Midbrain (tissue), 1 donor: ENCODE data around the gene NXF1.
"Not testable (repeated sequence)": the region's sequence is repeated elsewhere in the genome, so short reads cannot be mapped to it uniquely, and the experiment has no call there.

ENCODE experiments used
- DNase-seq: peaks from one replicate; lab custom pipeline; 2025; lab: John Stamatoyannopoulos, UW

NXF1 gene

DNA sequence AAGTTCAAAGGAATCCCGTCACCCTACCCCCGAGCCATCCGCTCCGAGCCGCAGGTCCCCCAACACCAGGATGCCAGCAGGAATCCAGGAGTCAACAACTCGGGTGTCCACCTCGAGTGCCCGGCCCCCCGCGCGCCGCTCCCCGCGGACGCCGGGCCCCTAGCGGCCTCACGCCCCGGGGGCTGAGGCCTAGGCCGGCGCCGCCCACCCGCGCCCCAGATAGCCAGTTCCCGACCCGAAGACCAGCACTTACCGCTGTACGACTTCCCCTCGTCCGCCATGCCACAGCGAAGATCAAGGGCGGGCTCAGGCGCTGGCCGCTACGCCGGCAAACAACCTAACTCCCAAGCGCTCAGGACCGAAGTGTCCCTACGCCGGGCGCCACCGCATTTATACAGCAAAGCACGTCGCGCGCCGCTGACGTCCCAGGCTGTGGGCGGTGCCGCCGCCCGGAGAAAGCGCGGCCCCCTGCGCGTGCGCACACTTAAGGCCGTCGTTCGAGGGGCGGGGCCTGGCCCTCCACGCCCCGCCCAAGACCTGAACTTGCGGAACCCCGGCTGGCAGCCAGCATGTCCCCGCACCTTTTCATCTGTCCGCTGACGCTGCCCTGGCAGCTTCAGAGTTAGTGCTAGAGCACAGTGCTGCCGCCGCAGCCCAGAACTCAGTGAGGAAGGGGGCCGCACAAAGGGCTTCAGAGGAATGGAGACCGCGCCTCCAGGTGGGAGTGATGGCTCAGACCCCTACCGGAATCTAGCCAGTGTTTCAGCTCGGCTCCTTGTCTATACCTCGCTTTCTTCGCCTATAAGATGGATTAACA, at the start of gene NXF1:
NXF1 (minus strand) TSS at position 365 of the 817 bp plus-strand sequence; CDS start at position 281, 84 bp downstream.
- peak; percentile 98 for DNase-seq

DNA sequence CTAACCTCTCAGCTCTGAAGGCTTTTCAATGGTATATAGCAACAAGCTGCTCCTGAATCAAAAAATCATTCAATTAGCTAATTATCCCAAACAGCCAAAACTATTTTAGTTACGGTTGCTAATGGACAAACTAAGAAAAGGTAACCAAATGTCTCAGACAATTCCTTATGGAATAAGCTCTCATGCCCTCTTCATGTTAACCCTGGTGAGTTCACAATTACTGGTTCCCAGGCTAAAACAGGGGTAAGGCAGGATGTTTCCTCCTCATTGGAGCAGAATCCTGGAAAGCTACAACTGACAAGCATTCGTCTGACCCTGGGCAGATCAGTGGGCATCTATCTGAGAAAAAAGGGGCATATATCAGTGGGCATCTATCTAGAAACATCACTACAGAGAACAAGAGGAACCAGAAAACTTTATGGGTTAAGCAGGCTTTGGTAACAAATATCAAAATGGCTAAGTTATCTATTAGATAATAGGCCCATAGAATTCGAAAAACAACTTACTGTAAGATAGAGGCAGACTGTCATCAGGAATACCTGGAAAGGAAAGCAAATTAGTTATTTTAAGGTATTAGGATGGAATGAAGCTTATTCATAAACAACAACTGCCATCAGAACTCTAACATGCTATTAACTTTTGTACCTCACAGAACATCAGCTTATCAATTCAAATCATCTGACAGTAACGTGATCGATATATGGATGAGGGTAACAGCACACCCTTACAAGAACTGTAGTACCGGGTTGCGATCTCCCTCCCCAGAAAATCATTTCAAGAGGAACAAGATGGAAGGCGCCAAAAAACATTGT, 49.0 kb upstream of the NXF1 start:
- DNase-seq, result no peak

DNA sequence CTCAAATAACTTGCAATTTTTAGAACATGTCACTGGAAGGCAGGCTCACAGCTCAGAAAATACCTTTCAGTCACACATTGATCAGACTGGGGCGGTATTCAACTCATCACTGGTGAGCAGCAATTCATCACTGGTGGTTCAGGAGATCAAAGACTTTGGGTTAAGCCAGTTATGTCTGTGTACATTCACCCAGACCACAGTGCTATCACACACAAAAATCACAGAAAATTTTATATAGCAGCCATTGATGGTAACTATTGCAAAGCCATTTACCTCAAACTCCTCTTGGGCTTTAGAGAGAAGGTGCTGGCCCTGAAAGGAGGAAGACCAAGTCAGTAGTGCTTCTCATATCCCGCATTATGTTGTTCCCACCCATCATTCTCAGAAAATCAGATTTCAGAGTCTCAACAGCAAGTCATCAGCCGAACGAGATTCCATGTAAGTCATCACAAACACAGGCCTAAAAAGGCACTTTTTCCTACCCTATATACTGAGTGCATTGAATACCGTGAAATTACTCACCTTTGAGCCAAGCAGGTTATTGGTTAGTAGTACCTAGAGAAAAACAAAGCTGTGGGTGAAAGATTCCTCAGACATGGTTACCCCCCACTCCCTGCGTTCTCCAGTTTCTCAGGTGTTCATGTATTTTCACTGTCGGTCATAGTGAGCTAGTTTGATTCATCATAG, 48.2 kb upstream of the NXF1 start:
- DNase-seq, result no peak

DNA sequence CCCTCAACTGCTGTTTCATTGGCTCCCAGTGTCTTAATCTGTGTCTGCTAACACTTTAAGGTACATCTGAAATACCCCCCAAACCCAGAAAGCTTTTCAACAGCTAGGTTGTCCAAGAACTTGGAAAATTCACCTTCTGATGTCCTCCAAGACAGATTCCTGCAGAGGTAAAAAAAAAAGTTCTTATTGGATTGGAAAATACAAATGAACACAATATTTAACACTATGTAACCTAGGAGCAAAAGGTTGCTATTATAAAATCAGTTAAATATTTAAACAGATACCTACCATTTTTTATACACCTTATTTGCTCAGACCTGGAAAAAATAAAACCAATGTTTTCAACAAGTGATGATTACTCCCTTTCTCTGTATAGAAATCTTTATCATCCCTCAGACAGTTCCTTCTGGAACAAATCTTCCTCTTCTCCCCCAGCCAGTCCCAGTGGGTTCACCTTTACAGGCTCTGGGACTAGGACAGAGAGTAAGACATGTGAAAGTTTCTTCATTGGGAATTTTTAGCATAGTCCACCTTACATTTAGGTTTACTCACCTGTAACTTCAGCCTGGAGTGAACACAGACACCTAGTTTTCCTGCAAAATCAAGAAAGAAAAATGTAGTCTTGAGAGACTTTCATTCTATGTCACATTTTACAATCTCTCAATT, 47.4 kb upstream of the NXF1 start:
- no peak for DNase-seq

DNA sequence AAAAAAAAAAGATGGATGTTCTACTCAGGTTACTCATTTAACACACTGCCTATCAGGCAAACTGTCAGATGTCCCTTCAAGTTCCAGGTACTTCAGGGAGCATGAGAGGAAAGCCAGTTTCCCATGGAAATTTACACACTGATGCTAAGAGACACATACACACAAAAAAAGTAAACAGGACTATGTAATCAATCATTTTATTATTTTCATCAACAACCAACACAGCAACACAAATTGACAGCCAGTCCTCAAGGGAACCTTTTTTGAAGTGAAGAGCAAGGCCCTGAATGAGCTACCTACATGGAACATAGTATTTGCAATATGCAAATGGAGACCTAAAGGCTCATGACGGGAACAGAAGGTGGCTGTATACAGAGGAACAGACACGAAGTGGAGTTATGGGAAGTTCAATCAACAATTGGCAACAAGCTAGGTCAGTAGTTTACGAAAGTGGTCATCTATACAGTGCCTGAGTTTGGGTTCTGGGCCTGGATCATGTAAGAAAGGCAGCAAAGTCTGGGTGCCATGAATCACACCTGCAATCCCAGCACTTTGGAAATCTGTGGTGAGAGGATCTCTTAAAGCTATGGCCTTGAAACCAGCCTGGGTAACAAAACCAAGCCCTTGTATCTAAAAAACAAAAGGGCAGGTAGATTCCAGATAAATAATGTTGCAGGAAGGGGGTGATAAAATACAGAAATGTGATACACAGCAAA, 46.7 kb upstream of the NXF1 start:
- DNase-seq, result no peak

DNA sequence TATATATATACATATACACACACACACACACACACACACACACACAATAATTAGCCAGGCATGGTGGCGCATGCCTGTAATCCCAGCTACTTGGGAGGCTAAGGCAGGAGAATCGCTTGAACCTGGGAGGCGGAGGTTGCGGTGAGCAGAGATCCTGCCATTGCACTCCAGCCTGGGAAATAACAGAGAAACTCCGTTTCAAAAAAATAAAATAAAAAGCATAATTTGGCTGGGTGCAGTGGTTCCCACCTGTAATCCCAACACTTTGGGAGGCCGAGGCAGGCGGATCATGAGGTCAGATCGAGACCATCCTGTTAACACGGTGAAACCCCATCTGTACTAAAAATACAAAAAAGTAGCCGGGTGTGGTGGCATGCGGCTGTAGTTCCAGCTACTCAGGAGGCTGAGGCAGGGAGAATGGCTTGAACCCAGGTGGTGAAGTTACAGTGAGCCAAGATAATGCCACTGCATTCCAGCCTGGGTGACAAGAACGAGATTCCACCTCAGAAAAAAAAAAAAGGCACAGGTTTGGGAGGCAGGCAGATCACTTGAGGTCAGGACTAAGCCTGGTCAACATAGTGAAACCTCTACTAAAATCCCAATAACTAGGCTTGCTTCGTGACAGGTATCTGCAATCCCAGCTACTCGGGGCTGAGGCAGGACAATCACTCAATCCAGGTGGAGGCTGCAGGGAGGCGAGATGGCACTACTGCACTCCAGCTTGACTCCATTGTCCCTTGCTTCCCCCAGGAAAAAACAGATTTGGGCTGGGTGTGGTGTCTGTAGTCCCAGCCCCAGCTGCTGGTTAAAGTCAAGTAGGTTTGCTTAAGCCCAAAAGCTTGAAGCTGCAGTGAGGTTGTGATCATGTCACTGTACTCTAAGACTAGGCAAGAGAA, 45.9 kb upstream of the NXF1 start:
- no peak for DNase-seq

DNA sequence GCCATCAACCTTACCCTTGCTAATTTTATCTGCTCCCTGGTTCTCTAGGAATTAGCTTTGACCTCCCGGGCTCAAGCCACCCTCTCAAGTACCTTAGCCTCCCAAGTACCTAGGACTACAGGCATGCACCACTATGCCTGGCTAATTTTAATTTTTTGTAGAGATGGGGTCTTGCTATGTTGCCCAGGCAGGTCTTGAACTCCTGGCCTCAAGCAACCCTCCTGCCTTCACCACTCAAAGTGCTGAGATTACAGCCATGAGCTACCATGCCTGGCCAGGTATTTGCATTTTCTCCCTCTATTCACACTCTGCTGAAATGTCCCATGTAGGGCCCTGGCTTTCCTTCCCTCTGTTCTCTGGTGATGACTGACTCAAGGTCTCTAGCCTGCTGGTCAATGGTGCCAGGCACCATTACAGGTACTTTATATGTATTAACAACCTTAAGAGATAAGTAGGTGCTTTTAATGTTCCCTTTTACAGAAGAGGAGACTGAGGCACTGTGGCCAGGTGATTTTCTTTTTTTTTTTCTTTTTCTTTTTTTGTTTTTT, 42.6 kb upstream of the NXF1 start:
- no peak for DNase-seq

DNA sequence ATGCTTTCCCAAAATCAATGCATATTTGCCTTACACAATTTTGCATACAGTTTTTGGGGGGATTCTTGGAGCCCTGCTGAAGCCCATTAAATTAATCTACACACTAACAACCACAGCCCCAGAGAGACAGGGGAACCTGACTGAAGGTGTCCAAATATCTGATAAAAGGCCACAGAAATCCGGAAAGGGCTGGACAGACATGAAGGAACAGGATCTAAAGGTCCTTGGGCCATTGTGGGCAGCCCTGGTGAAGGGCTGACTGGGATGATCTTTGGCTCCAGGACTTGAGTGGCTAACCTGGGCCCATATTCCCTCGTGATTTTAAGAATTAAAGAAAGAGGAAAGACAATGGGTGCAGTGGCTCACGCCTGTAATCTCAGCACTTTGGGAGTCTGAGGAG, 40.9 kb upstream of the NXF1 start:
- no peak for DNase-seq

DNA sequence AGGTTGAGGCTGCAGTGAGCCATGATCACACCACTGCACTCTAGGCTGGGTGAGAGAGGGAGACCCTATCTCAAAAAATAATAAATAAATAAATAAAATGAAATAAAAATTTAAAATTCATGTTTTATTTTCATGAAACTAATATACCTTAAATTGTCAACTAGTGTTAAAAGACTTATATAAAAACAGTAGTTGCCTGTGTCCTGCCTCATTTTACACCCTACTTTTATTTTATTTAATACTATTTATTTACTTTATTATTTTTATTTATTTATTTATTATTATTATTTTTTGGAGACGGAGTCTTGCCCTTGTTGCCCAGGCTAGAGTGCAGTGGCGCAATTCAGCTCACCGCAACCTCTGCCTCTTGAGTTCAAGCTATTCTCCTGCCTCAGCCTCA, 38.9 kb upstream of the NXF1 start:
- DNase-seq, result no peak

DNA sequence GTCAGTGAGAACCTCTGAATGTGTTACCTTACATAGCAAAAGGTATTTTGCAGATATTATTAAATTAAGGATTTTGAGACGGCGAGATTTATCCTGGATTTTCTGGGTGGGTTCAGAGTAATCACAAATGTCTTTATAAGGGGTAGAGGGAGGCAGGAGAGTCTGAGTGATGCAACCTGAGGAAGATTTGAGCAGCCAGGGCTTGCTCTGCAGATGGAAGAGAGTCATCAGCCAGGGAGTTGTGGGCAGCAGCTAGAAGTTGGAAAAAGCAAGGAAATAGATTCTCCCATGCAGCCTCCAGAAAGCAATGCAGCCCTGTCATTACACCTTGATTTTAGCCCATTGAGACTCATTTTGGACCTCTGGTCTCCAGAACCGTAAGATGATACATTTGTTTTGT, 38.2 kb upstream of the NXF1 start:
- no peak for DNase-seq

DNA sequence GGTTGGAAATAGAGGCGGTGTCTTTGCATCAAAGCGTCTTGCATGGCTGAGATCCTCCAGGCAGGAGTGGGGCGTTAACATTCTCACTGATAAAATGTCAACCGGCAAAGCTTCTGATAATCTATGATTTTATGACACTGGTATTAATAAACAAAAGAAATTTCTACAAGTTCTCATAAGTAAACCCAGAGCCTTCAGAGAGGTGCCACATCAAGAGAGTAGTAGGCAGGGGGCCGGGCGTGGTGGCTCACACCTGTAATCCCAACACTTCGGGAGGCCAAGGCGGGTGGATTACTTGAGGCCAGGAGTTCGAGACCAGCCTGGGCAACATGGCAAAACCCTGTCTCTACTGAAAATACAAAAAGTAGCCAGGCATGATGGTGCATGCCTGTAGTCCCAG, 37.7 kb upstream of the NXF1 start:
- not testable (repeated sequence) for DNase-seq

DNA sequence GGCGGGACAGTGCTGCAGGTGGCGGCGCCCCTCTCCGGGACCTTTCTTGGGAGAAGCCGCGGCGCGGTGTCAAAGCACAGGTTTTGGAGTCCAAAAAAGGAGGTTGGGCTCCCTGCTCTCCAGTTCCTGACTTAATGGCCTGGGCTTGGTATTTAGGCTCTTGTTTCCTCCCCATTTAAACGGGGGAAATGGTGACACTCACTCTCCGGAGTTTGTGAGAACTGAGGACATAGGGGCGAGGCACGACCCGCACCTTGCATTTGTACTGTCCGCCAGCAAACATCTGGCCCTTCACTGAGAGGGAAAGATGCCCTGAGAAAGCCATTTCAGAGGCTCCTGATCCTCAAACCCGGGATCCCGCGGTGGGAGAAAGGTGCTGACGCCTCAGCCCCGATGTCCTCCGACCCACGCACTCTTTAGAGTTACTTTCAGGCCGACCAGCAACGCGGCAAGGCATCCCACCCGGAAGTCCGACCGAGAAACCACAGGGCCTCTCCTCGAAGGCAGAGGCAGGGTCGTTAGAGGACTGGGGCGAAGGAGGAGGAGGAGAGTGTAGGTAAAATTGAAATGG, 37.0 kb upstream of the NXF1 start:
- no peak for DNase-seq

DNA sequence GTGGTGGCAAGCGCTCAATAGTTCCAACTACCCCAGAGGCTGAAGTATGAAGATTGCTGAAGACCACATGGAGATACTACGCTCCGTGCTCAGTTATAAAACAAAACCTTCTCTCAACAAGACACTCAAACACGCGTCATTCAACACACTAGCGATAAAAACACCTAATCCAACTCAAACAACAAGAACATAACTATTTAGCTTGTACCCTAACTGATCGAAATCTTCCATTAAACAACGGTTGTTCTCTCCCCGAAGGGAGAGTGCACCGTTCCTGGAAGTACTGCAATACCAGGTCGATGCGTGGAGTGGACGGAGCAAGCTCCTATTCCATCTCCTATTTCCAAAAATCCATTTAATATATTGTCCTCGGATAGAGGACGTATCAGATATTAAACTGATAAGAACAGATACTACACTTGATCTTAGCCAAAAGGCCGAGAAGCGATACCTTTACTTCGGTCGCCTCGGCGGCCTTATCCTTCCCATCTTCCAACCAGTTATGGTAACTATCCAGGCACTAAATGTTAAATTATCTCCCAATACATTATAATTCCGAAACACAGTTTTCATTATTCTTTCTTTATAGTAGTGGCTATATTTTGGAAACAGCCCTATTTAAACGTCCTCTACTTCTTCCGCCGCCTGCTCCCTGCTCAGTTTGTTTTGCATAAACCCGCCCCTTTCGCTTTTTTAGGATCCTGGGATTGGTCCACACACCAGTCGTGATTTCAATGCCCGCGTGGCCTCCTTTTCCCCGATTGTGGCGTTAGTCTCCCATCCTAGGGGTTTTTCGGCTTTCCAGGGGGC, 36.3 kb upstream of the NXF1 start:
- peak; percentile 98 for DNase-seq

DNA sequence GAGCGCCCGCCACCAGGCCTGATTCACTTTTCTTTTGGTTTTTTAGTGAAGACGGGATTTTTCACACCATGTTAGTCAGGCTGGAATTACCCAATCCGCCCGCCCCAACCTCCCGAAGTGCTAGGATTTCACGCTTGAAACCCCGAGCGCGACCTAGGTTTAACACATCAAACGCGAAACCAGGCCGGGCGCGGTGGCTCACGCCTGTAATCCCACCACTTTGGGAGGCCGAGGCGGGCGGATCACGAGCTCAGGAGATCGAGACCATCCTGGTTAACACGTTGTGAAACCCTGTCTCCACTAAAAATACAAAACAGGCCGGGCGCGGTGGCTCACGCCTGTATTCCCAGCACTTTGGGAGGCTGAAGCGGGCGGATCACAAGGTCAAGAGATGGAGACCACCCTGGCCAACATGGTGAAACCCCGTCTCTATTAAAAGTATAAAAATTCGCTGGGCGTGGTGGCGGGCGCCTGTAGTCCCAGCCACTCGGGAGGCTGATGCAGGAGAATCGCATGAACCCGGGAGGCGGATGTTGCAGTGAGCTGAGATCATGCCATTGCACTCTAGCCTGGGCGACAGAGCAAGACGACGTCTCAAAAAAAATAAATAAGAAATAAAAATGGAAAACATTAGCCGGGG, 35.6 kb upstream of the NXF1 start:
- DNase-seq, result peak; percentile 72

DNA sequence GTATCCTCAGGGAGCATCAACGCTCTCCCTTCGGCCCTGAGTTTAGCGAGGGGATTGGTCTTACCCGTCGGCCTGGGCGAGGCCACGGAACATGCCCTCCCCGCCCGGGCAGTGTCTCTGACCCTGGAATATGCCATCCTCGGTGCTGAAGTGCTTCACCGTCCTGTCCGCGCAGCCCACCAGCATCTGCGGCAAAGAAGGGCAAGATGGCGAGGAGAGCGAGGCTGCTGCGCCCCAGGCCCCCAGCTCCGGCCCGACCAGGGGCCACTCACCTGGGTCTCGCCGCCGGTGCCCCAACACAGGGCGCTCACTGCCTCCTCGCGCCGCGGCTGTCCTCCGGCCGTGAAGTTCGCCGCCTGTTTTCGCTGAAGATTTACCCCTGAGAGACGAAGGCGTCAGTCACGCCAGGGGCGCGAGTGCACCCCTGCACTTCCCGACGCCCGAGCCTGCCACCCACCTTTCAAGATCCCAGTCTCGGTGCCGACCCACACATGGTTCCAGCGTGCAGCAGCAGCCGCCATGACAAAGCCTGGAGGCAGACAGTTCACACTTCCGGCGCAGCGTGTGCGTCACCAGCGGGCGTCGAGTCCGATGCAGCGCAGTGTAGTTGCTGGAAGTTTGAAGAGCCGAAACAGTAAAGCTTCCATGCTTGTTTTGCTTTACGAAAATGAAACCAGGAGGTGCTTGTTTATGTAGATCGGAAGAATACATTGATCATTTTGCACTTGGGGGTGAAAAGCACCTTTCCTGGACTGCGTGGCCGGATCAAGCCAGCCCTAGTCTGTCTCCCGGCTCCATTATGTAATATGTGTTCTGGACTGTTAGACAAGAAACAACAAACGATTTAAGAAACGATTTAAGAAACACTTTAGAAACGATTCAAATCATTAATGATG, 34.1 kb upstream of the NXF1 start, which contains the start of gene WDR74:
WDR74 (minus strand) TSS at position 541 of the 896 bp plus-strand sequence; CDS start at position 521, 20 bp downstream.
- DNase-seq, result peak; percentile 97

DNA sequence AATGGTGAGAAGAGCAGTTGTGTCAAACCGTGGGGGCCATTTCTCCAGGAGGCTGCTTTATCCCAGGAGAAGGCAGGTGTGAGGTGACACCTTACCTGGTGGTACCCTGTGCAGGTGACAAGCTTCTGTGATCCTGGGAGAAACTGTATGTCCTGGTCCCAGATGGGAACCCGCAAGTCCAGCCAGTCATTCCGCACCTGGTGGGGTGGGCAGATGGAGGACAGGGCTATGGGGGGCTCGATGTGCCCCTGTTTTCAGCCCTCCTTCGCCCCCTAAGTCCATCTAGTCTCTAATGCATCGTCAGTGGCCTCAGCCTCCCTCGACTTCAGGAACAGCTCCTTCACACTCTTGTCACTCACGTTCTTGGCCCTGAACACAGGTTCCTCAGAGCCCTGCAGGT, 30.1 kb upstream of the NXF1 start:
- no peak for DNase-seq
